HEK293 (cell line): Measurements from ENCODE around the gene TMEM187.

Experiments
- CTCF ChIA-PET: fragments of 350-600 bp; formaldehyde crosslinking; extraction: SDS; loops from one replicate; lab custom pipeline; 2021; ENCODE audit warnings: antibody characterized with exemption; lab: Yijun Ruan, JAX
- POLR2A ChIA-PET: fragments of 300-600 bp; formaldehyde crosslinking; extraction: SDS; loops from one replicate; lab custom pipeline; 2020; ENCODE audit warnings: antibody characterized with exemption, inconsistent platforms; lab: Yijun Ruan, JAX
- H3K27ac ChIP-seq: fragments of 200-500 bp; sonication (Bioruptor generic); 2 replicates; pipeline ENCODE4 v1.5.1; 2014; ENCODE audit warnings: low read depth, low read length, control low read depth, inconsistent platforms; ENCODE audit errors: extremely low read depth
- H3K36me3 ChIP-seq, 2 experiments: fragments of 200-500 bp in 1 of 2; sonication (Bioruptor generic) in 1 of 2; 1 replicate in 1 of 2; 2 replicates in 1 of 2; pipeline ENCODE4 v1.5.1; 2014 to 2017; ENCODE audit warnings: inconsistent platforms in 2 of 2, low read length in 2 of 2; ENCODE audit not compliant: control insufficient read depth in 2 of 2, insufficient read depth in 1 of 2
- H3K4me1 ChIP-seq: fragments of 200-500 bp; sonication (Bioruptor generic); 2 replicates; pipeline ENCODE4 v1.5.1; 2014; ENCODE audit warnings: mild to moderate bottlenecking, low read length, inconsistent platforms; ENCODE audit not compliant: control insufficient read depth, insufficient read depth
- H3K4me3 ChIP-seq: 2 replicates; pipeline ENCODE4 v1.5.1; 2011; ENCODE audit warnings: low read depth, mild to moderate bottlenecking, control low read depth, low read length, moderate library complexity
- H3K9me3 ChIP-seq: fragments of 200-500 bp; sonication (Bioruptor generic); 2 replicates; pipeline ENCODE4 v1.5.1; 2014; ENCODE audit warnings: low read depth, low read length, inconsistent platforms; ENCODE audit not compliant: control insufficient read depth, insufficient read depth
- GLI2 ChIP-seq: fragments of 450-650 bp; formaldehyde crosslinking; IDR thresholded peaks from 2 replicates; pipeline ENCODE4; 2017; ENCODE audit warnings: missing biosample characterization, missing genetic modification characterization, low read depth, borderline replicate concordance
- HOXC10 ChIP-seq: sonication (generic); formaldehyde crosslinking; IDR thresholded peaks from 2 replicates; pipeline ENCODE4 v1.8.1; 2023; ENCODE audit warnings: mild to moderate bottlenecking, missing genetic modification reagents
- REPIN1 ChIP-seq: fragments of 450-650 bp; formaldehyde crosslinking; IDR thresholded peaks from 2 replicates; pipeline ENCODE4 v1.5.1; 2017; ENCODE audit warnings: missing biosample characterization, missing genetic modification characterization, low read depth
- SALL2 ChIP-seq: fragments of 450-650 bp; formaldehyde crosslinking; IDR thresholded peaks from 2 replicates; pipeline ENCODE4 v1.5.0; 2017; ENCODE audit warnings: missing biosample characterization, mild to moderate bottlenecking, missing genetic modification characterization, borderline replicate concordance
- SP2 ChIP-seq: fragments of 450-650 bp; formaldehyde crosslinking; IDR thresholded peaks from 2 replicates; pipeline ENCODE4 v1.5.1; 2016; ENCODE audit warnings: missing biosample characterization, missing genetic modification characterization
- ZBTB48 ChIP-seq: fragments of 450-650 bp; formaldehyde crosslinking; IDR thresholded peaks from 2 replicates; pipeline ENCODE4 v1.5.1; 2016; ENCODE audit warnings: missing biosample characterization, missing genetic modification characterization
- ZBTB7A ChIP-seq: fragments of 450-650 bp; formaldehyde crosslinking; IDR thresholded peaks from 2 replicates; pipeline ENCODE4 v1.5.1; 2016; ENCODE audit warnings: low read depth, missing biosample characterization, missing genetic modification characterization
- ZFP41 ChIP-seq: fragments of 450-650 bp; formaldehyde crosslinking; IDR thresholded peaks from 2 replicates; pipeline ENCODE4 v1.5.1; 2016; ENCODE audit warnings: missing biosample characterization, missing genetic modification characterization, borderline replicate concordance
- ZNF121 ChIP-seq: fragments of 450-650 bp; formaldehyde crosslinking; IDR thresholded peaks from 2 replicates; pipeline ENCODE4 v1.5.1; 2016; ENCODE audit warnings: missing biosample characterization, missing genetic modification characterization
- ZNF239 ChIP-seq: fragments of 450-650 bp; formaldehyde crosslinking; IDR thresholded peaks from 2 replicates; pipeline ENCODE4 v1.5.1; 2016; ENCODE audit warnings: missing biosample characterization, missing genetic modification characterization
- ZNF302 ChIP-seq: fragments of 450-650 bp; formaldehyde crosslinking; IDR thresholded peaks from 2 replicates; pipeline ENCODE4 v1.5.1; 2016; ENCODE audit warnings: missing biosample characterization, missing genetic modification characterization, low read depth
- ZNF341 ChIP-seq: fragments of 450-650 bp; formaldehyde crosslinking; IDR thresholded peaks from 2 replicates; pipeline ENCODE4; 2016; ENCODE audit warnings: low read depth, missing biosample characterization, missing genetic modification characterization
- ZNF544 ChIP-seq: fragments of 450-650 bp; formaldehyde crosslinking; IDR thresholded peaks from 2 replicates; pipeline ENCODE4 v1.5.0; 2017; ENCODE audit warnings: missing biosample characterization, missing genetic modification characterization
- ZNF768 ChIP-seq: fragments of 450-650 bp; formaldehyde crosslinking; IDR thresholded peaks from 2 replicates; pipeline ENCODE4 v1.5.1; 2018; ENCODE audit warnings: missing biosample characterization, mild to moderate bottlenecking, missing genetic modification characterization
- ZNF785 ChIP-seq: fragments of 450-650 bp; formaldehyde crosslinking; IDR thresholded peaks from 2 replicates; pipeline ENCODE4 v1.5.1; 2016; ENCODE audit warnings: missing biosample characterization, missing genetic modification characterization
- ZSCAN23 ChIP-seq: fragments of 450-650 bp; formaldehyde crosslinking; IDR thresholded peaks from 2 replicates; pipeline ENCODE4 v1.5.1; 2016; ENCODE audit warnings: missing biosample characterization, missing genetic modification characterization
- TF ChIP-seq, protein P1 (sequence below): fragments of 450-650 bp; formaldehyde crosslinking; IDR thresholded peaks from 2 replicates; pipeline ENCODE4 v1.5.1; 2016; ENCODE audit warnings: missing biosample characterization, missing genetic modification characterization
- TF ChIP-seq, protein P2 (sequence below): fragments of 450-650 bp; formaldehyde crosslinking; IDR thresholded peaks from 2 replicates; pipeline ENCODE4 v1.5.1; 2016; ENCODE audit warnings: missing biosample characterization, missing genetic modification characterization
- TF ChIP-seq, protein P3 (sequence below): fragments of 450-650 bp; formaldehyde crosslinking; optimal IDR thresholded peaks from 2 replicates; pipeline ENCODE3; 2016; ENCODE audit warnings: missing biosample characterization, mild to moderate bottlenecking, missing genetic modification characterization
- TF ChIP-seq, protein P4 (sequence below): fragments of 450-650 bp; formaldehyde crosslinking; IDR thresholded peaks from 2 replicates; pipeline ENCODE4 v1.5.1; 2017; ENCODE audit warnings: missing biosample characterization, missing genetic modification characterization
- TF ChIP-seq, protein P5 (sequence below): fragments of 450-650 bp; formaldehyde crosslinking; IDR thresholded peaks from 2 replicates; pipeline ENCODE4 v1.5.1; 2016; ENCODE audit warnings: missing biosample characterization, missing genetic modification characterization
- TF ChIP-seq, protein P6 (sequence below): fragments of 450-650 bp; IDR thresholded peaks from 2 replicates; pipeline ENCODE4 v1.5.1; 2018; ENCODE audit warnings: missing biosample characterization, mild to moderate bottlenecking, missing genetic modification characterization

The TMEM187 gene, protein sequence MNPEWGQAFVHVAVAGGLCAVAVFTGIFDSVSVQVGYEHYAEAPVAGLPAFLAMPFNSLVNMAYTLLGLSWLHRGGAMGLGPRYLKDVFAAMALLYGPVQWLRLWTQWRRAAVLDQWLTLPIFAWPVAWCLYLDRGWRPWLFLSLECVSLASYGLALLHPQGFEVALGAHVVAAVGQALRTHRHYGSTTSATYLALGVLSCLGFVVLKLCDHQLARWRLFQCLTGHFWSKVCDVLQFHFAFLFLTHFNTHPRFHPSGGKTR

DNA sequence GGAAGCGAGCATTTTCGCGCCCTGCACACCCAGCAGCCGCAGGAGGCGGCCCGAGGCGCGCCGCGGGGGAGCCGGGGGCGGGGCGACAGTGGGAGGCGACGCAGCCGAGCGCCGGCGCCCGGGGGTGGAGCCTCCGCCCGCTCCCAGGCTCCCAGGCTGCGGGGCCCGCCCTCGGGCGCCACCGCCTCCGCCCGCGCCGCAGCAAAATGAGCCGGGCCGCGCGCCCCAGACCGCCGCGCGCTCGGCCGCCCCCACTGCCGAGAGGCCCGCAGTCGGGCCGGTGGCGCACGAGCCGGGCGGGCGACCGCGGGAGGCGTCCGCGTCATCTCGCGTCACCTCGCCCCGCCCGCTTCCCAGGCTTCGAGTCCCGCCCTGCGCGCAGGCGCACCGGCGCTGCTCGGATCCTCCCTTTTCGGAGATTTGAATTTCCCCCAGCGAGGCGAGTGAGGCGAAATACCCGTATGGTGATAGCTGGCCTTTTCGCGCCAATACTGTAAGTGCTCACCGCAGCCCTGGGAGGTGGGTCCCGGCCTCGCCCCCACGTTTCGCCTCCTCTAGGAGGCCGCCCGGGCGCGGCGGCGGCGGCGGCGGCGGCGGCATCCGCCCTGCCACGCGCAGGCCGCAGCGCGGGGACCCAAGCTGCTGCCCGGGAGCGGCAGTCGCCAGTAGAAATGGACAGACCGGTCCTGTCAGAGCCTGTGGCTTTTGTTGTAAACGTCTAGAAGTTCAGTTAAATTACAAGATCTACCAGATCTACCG, at the start of gene TMEM187:
Gene TMEM187 (plus strand): TSS at position 387 of the 759 bp plus-strand sequence. CDS start 9,309 bp downstream, outside the sequence.
- Histone ChIP-seq H3K9me3 (no peaks in the 10 kb centered on the region), H3K36me3 (peaks cover 0 to 12% of the 10 kb centered on the region in 2 experiments; a peak in 1 of 3 replicates), H3K4me3 (peak within 1 kb of the TSS; percentile 95), H3K27ac (peak within 1 kb of the TSS; percentile 99), H3K4me1 (peaks cover 10% of the 10 kb centered on the region)
- CTCF ChIA-PET: interaction anchor here (1.3 kb wide), 1 partner anchor 9 kb away, joined by 3 read pairs; no protein-coding TSS in a partner anchor
- POLR2A ChIA-PET: interaction anchor here (0.6 to 4.6 kb wide), 10 partner anchors 9 to 518 kb away, joined by 3 to 67 read pairs (median 4); partner anchors contain the start of gene NAA10
- TF ChIP-seq, protein P1, sequence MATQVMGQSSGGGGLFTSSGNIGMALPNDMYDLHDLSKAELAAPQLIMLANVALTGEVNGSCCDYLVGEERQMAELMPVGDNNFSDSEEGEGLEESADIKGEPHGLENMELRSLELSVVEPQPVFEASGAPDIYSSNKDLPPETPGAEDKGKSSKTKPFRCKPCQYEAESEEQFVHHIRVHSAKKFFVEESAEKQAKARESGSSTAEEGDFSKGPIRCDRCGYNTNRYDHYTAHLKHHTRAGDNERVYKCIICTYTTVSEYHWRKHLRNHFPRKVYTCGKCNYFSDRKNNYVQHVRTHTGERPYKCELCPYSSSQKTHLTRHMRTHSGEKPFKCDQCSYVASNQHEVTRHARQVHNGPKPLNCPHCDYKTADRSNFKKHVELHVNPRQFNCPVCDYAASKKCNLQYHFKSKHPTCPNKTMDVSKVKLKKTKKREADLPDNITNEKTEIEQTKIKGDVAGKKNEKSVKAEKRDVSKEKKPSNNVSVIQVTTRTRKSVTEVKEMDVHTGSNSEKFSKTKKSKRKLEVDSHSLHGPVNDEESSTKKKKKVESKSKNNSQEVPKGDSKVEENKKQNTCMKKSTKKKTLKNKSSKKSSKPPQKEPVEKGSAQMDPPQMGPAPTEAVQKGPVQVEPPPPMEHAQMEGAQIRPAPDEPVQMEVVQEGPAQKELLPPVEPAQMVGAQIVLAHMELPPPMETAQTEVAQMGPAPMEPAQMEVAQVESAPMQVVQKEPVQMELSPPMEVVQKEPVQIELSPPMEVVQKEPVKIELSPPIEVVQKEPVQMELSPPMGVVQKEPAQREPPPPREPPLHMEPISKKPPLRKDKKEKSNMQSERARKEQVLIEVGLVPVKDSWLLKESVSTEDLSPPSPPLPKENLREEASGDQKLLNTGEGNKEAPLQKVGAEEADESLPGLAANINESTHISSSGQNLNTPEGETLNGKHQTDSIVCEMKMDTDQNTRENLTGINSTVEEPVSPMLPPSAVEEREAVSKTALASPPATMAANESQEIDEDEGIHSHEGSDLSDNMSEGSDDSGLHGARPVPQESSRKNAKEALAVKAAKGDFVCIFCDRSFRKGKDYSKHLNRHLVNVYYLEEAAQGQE (tag by site-specific recombination): no peak
- TF ChIP-seq ZNF544 (tag by site-specific recombination) (no peak), ZNF341 (tag by site-specific recombination) (no peak), HOXC10 (CRISPR knock-in tag) (no peak), ZNF785 (no peak), ZBTB7A (tag by site-specific recombination) (no peak), ZNF239 (tag by site-specific recombination) (no peak), GLI2 (no peak), ZNF768 (tag by site-specific recombination) (no peak), ZFP41 (tag by site-specific recombination) (no peak), ZBTB48 (tag by site-specific recombination) (no peak), ZSCAN23 (no peak), SP2 (tag by site-specific recombination) (peak; percentile 78), REPIN1 (tag by site-specific recombination) (no peak), SALL2 (tag by site-specific recombination) (no peak), ZNF302 (tag by site-specific recombination) (no peak), ZNF121 (tag by site-specific recombination) (no peak)
- TF ChIP-seq, protein P2, sequence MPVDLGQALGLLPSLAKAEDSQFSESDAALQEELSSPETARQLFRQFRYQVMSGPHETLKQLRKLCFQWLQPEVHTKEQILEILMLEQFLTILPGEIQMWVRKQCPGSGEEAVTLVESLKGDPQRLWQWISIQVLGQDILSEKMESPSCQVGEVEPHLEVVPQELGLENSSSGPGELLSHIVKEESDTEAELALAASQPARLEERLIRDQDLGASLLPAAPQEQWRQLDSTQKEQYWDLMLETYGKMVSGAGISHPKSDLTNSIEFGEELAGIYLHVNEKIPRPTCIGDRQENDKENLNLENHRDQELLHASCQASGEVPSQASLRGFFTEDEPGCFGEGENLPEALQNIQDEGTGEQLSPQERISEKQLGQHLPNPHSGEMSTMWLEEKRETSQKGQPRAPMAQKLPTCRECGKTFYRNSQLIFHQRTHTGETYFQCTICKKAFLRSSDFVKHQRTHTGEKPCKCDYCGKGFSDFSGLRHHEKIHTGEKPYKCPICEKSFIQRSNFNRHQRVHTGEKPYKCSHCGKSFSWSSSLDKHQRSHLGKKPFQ (tag by site-specific recombination): no peak
- TF ChIP-seq, protein P3, sequence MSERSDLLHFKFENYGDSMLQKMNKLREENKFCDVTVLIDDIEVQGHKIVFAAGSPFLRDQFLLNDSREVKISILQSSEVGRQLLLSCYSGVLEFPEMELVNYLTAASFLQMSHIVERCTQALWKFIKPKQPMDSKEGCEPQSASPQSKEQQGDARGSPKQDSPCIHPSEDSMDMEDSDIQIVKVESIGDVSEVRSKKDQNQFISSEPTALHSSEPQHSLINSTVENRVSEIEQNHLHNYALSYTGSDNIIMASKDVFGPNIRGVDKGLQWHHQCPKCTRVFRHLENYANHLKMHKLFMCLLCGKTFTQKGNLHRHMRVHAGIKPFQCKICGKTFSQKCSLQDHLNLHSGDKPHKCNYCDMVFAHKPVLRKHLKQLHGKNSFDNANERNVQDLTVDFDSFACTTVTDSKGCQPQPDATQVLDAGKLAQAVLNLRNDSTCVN: no peak
- TF ChIP-seq, protein P4, sequence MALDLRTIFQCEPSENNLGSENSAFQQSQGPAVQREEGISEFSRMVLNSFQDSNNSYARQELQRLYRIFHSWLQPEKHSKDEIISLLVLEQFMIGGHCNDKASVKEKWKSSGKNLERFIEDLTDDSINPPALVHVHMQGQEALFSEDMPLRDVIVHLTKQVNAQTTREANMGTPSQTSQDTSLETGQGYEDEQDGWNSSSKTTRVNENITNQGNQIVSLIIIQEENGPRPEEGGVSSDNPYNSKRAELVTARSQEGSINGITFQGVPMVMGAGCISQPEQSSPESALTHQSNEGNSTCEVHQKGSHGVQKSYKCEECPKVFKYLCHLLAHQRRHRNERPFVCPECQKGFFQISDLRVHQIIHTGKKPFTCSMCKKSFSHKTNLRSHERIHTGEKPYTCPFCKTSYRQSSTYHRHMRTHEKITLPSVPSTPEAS: no peak
- TF ChIP-seq, protein P5, sequence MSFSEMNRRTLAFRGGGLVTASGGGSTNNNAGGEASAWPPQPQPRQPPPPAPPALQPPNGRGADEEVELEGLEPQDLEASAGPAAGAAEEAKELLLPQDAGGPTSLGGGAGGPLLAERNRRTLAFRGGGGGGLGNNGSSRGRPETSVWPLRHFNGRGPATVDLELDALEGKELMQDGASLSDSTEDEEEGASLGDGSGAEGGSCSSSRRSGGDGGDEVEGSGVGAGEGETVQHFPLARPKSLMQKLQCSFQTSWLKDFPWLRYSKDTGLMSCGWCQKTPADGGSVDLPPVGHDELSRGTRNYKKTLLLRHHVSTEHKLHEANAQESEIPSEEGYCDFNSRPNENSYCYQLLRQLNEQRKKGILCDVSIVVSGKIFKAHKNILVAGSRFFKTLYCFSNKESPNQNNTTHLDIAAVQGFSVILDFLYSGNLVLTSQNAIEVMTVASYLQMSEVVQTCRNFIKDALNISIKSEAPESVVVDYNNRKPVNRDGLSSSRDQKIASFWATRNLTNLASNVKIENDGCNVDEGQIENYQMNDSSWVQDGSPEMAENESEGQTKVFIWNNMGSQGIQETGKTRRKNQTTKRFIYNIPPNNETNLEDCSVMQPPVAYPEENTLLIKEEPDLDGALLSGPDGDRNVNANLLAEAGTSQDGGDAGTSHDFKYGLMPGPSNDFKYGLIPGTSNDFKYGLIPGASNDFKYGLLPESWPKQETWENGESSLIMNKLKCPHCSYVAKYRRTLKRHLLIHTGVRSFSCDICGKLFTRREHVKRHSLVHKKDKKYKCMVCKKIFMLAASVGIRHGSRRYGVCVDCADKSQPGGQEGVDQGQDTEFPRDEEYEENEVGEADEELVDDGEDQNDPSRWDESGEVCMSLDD (tag by site-specific recombination): no peak
- TF ChIP-seq, protein P6, sequence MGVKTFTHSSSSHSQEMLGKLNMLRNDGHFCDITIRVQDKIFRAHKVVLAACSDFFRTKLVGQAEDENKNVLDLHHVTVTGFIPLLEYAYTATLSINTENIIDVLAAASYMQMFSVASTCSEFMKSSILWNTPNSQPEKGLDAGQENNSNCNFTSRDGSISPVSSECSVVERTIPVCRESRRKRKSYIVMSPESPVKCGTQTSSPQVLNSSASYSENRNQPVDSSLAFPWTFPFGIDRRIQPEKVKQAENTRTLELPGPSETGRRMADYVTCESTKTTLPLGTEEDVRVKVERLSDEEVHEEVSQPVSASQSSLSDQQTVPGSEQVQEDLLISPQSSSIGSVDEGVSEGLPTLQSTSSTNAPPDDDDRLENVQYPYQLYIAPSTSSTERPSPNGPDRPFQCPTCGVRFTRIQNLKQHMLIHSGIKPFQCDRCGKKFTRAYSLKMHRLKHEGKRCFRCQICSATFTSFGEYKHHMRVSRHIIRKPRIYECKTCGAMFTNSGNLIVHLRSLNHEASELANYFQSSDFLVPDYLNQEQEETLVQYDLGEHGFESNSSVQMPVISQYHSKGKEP (tag by site-specific recombination): peak; percentile 78; the same call in 1 of the 2 replicates
